Esophagus squamous epithelium (tissue), 4 donors: ENCODE data around the gene SCN4A.

Experiments
- CTCF ChIP-seq, 6 experiments: fragments of 450-650 bp in 4 of 6; fragments of 200-600 bp in 2 of 6; sonication (generic) in 2 of 6; IDR thresholded peaks; one replicate each; pipeline ENCODE4 v1.5.1; 2016 to 2019; ENCODE audit warnings: antibody characterized with exemption in 6 of 6, mild to moderate bottlenecking in 4 of 6, moderate library complexity in 4 of 6
- POLR2A ChIP-seq, 4 donors: fragments of 450-650 bp; IDR thresholded peaks; one replicate each; pipeline ENCODE4 v1.6.1; 2017; ENCODE audit warnings: antibody characterized with exemption in 4 of 4, mild to moderate bottlenecking in 4 of 4, moderate library complexity in 3 of 4

DNA sequence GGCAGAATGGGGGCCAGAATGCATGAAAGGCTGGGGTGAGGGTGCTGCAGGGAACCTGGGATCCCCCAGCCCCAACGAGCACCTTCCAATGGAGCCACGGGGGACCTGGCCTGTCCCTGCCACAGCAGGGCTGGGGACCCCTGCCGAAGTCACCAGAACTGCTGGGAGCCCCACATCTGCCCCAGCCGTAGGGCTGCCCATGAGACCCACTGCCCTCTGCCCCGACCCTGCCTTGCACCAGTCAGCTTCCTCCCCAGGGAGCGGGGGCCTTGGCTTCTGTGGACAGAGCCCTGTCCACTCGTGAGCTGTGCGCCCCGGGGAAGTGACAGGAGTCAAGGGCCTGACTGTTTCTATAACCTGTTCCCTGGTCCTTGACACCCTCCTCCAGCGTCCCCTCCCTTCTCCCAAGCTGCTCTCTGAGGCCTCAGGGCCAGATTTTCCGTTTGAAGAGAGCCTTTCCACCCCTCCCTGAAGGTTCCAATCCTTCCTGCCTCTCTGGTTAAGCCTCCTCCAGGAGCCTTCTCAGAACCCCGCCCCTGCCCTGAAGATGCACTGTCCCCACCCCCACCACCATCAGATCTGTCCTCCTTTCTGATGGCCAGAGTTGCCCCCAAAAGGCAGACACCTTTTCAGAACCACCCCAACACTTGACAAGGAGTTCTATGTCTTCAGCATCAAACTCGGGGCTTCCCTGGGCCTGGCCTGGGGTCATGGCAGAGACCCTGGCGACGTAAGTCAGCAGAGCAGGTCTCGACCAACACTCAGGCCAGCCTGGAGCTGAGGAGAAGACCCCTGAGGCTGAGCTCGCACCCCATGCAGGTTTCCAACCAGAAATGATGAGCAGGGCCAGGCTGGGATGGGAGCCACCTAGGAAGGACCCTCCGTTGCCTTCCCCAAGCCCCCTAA lies 14.8 kb upstream of the SCN4A start:
- TF ChIP-seq CTCF (IDR thresholded peaks at IDR 0.05) (no peak), POLR2A (IDR thresholded peaks at IDR 0.05) (no peak)
